Measurements from ENCODE around the gene FRMD1. TPM values are rescaled to one million over a fixed set of nuclear protein-coding genes. Genes with fewer than 3 reads are reported as not detected.

Gene FRMD1
- polyA plus RNA-seq, 4 donors, result 0.46 to 25.8 (median 14.3) TPM

- no peak for DNase-seq (ENCODE audit: low read depth in 4 of 4, low spot score in 3 of 4)
These were observed 46.8 kb downstream of the FRMD1 start for GRCh38 chr6:168032005-168032760.

DNA sequence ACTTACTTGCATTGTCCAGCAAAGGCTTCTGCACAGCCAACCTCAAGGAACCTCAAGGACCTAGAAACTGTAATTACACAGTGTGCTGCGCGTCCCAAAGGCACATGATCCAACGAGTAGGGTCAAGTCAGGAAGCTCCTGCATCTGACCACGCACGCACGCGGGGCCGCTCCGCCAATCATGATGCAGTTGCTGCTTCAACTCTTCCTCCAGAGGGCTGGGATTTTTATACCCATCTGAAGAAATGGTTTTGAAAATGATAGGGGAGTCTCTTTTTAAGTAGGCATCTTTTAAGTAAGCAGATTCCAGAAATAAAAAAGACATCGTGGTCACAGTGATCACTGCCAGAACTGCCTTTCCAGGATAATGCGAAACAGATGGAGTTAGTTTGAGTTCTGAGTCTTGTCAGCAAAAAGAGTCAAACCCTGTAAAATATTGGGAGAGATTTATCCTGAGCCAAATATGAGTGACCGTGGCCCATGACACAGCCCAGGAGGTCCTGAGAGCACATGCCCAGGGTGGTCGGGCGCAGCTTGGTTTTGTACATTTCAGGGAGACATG, 47.5 kb downstream of the FRMD1 start:
- no peak for DNase-seq (ENCODE audit: low read depth in 4 of 4, low spot score in 3 of 4)

- DNase-seq (ENCODE audit: low read depth in 4 of 4, low spot score in 3 of 4), result no peak
These were observed 48.1 kb downstream of the FRMD1 start for GRCh38 chr6:168030908-168031307.

- DNase-seq (ENCODE audit: low read depth in 4 of 4, low spot score in 3 of 4), result no peak
These were observed 48.7 kb downstream of the FRMD1 start for GRCh38 chr6:168030218-168030746.

- DNase-seq (ENCODE audit: low read depth in 4 of 4, low spot score in 3 of 4), result no peak
These were observed 49.4 kb downstream of the FRMD1 start for GRCh38 chr6:168029459-168030217.

DNA sequence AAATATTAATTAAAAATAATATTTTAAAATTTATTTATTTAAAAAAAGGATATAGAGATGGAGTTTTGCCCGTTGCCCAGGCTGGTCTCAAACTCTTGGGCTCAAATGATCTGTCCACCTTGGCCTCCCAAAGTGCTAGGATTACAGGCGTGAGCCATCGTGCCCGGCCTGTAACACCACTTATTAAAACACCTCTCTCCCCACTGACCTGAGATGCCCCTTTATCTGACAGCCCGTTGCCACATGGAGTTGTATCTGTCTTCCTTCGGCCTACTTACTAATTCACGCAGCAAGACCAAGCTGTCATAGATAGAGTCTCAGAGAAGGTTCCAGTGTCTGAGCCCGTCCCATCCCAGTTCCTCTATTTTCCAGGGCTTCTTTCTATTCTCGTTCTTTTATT, 50.8 kb downstream of the FRMD1 start:
- DNase-seq (ENCODE audit: low read depth in 4 of 4, low spot score in 3 of 4), result no peak

- DNase-seq (ENCODE audit: low read depth in 4 of 4, low spot score in 3 of 4), result no peak
These were observed 51.5 kb downstream of the FRMD1 start for GRCh38 chr6:168027521-168027920.

GRCh38 chr6:168026925-168027324, 52.1 kb downstream of the FRMD1 start:
- no peak for DNase-seq (ENCODE audit: low read depth in 4 of 4, low spot score in 3 of 4)

GRCh38 chr6:168025831-168026710, 52.9 kb downstream of the FRMD1 start:
- DNase-seq (ENCODE audit: low read depth in 4 of 4, low spot score in 3 of 4), result no peak

DNA sequence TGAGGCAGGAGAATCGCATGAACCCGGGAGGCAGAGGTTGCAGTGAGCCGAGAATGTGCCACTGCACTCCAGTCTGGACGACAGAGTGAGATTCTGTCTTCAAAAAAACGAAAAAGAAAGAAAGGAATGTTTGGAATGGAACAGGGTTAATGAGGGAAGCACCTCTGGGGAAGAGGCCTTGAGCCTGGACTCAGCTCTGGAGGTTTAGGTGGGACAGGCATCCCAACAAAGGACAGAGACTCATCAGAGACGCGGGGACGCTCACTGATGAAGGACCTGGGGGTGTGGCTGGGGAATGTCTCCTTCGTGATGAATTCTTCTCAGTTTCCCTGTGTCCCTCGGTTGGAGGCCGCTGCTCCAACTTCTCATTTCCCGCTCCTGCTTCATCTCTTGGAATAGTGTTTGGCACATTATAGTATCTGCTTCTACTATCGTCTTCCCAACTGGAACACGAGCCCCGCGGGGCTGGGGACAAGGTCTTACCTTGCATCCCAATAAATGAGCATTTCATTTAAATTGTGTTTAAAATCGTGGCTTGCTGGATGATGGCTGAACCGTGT, 54.0 kb downstream of the FRMD1 start:
- no peak for DNase-seq (ENCODE audit: low read depth in 4 of 4, low spot score in 3 of 4)

GRCh38 chr6:168022488-168023321, 56.3 kb downstream of the FRMD1 start:
- no peak for DNase-seq (ENCODE audit: low read depth in 4 of 4, low spot score in 3 of 4)

DNA sequence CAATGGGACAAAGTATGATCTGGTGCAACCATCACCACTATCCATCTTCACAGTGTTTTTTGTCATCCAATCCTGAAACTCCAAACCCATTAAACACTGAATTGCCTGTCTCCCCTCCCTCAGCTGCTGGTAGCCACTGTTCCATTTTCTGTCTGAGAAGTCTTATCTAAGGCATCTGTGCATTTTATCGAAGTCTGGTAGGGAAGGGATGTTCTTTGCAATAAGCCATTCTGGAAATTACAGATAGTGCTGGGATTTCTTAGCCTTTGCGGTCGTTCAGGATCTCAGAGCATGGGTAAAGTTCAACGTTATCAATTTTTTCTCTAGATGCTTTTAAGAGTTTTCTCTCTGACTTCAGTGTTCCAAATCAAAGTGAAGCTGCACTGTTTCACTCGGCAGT, 57.4 kb downstream of the FRMD1 start:
- no peak for DNase-seq (ENCODE audit: low read depth in 4 of 4, low spot score in 3 of 4)

DNA sequence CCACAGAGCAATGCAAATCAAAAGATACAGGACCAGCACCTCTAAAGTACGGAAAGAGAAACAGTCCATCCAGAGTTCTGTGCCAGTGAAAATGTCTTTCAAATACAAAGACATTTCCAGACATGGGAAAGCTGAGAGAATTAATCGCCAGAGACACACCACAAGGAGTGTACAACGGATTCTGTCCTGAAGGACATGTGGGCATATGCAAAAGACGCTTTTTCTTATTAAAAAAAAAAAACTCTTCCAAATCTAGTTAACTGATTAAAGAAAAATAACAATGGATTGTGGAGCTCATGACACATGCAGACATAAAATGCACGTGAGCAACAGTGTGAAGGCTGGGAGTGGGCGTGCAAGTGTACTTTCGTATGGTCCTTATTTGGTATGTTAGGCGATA, 58.8 kb downstream of the FRMD1 start:
- DNase-seq (ENCODE audit: low read depth in 4 of 4, low spot score in 3 of 4), result no peak

GRCh38 chr6:168018664-168019063, 60.3 kb downstream of the FRMD1 start:
- DNase-seq (ENCODE audit: low read depth in 4 of 4, low spot score in 3 of 4), result no peak

- no peak for DNase-seq (ENCODE audit: low read depth in 4 of 4, low spot score in 3 of 4)
These were observed 61.4 kb downstream of the FRMD1 start for GRCh38 chr6:168017629-168018028.

DNA sequence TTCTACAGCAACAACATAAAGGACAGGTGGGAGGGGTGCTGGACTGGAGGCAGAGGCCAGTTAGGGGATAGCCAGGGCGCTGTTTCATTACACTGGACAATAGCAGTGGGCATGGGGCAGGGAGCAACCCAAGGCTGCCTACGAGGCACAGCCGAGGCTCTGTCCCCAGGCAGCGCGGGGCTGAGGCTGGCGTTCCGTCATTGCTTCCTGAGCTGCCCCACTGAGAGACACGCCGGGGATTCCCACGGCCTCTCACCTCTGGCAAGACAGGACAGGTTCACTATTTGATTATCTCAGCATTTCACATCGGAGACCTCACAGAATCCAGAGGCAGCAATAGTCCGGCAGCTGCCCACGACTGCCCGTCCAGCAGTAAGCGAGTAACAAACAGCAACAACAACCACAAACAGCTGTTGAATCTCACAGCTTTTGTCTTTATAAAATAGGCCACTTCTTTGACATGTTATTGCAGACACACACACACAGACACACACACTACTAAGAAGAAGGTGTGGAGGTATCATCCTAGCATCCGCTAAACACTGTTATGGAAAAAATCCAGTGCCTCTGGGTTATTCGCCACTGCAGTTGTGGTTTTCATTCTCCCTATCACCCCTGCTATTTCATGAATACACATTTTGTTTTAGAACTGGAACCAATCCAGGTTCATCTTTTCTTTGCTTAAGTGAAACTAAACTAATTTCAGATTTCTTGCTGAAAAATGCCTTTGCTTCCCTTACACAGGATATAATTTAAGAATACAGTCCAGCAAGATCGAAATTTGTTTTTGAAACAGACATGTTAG, 62.1 kb downstream of the FRMD1 start:
- no peak for DNase-seq (ENCODE audit: low read depth in 4 of 4, low spot score in 3 of 4)

DNA sequence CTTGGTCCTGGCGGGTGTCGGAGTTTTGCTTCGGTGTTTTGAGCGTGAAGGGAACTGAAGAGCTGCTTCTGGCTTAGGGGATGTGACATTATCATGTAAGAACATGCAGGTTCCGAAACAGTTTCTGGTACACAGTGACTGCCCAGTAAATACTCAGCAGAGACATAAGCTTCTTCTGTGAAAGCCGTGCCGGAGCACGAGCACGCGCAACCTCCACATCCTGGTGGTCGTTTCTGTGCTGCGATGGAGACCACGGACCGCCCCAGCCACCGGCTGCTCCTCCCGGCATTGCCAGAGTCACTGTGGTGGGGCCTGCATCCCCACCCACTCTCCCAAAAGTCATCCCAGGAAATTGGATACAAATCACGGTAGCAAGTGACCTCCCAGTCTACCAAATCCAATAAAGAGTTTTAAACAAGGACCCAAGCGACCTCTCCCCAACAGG, 62.8 kb downstream of the FRMD1 start:
- DNase-seq (ENCODE audit: low read depth in 4 of 4, low spot score in 3 of 4), result no peak

DNA sequence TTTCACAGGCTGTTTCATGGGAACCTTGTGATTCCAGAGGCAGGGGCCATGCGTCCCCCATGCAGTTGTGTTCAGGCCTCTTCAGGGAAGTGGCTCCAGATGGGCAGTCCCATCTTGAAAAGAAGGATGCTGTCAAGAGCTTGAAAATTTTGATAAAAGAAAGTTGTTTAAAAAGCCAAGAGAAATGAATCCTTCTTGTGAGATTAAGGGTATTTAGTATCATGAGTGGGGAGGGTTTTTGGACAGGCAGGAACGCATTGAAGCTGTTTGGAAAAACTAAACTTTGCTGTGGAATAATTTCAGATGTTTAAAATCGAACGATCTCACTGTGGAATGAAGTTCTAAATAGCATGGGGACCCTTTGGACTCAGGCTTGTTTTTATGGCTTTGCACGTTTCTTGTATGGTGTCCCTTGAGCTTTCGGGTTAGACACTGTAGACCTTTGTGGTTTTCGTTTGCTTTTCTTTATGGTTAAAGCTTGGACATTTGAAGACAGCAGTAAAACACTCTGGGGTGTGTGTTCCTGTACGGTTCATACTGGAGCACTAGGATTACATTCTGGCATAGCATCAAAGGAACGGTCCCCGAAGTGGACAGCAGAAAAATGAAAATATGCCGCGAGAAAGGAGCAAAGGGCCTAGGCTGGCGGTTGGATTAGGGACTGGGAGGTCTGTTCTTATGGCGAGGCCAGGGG, 63.4 kb downstream of the FRMD1 start:
- DNase-seq (ENCODE audit: low read depth in 4 of 4, low spot score in 3 of 4), result no peak
